Stimulated activated CD4-positive, alpha-beta T cell treated with anti-CD3 and anti-CD28 coated beads, Interleukin-15, amount 100 ng/mL, for 24 hours (primary cell): ENCODE data around the gene C4orf54.

ENCODE experiments used
- DNase-seq: peaks from one replicate; pipeline ENCODE4 v3.0.0-alpha.2; 2020

Gene C4orf54

GRCh38 chr4:99657798-99658197 lies at the start of gene C4orf54:
Gene C4orf54 (minus strand): TSS chr4:99657828. CDS start chr4:99654648, 3,180 bp downstream.
- no peak for DNase-seq

- DNase-seq, result no peak
These were observed 48.3 kb upstream of the C4orf54 start for GRCh38 chr4:99705891-99706290.

GRCh38 chr4:99696801-99697200 lies 39.2 kb upstream of the C4orf54 start:
- no peak for DNase-seq

GRCh38 chr4:99693140-99693539 lies 35.5 kb upstream of the C4orf54 start:
- no peak for DNase-seq

- no peak for DNase-seq
These were observed 33.4 kb upstream of the C4orf54 start for GRCh38 chr4:99690990-99691389.

- DNase-seq, result no peak
These were observed 32.8 kb upstream of the C4orf54 start for GRCh38 chr4:99690472-99690871.

- DNase-seq, result no peak
These were observed 29.5 kb upstream of the C4orf54 start for GRCh38 chr4:99687120-99687519.

GRCh38 chr4:99685234-99685633 lies 27.6 kb upstream of the C4orf54 start:
- DNase-seq, result no peak

GRCh38 chr4:99683895-99684294 lies 26.3 kb upstream of the C4orf54 start:
- no peak for DNase-seq

GRCh38 chr4:99679976-99680375 lies 22.3 kb upstream of the C4orf54 start:
- no peak for DNase-seq

- no peak for DNase-seq
These were observed 21.6 kb upstream of the C4orf54 start for GRCh38 chr4:99679204-99679603.

- DNase-seq, result no peak
These were observed 19.5 kb upstream of the C4orf54 start for GRCh38 chr4:99677161-99677560.

- DNase-seq, result no peak
These were observed 12.9 kb upstream of the C4orf54 start for GRCh38 chr4:99670409-99671073.

- no peak for DNase-seq
These were observed 11.5 kb upstream of the C4orf54 start for GRCh38 chr4:99669084-99669483.

- DNase-seq, result no peak
These were observed 10.8 kb upstream of the C4orf54 start for GRCh38 chr4:99668472-99668871.

GRCh38 chr4:99665983-99666382 lies 8.4 kb upstream of the C4orf54 start:
- DNase-seq, result no peak

GRCh38 chr4:99664716-99665115 lies 7.1 kb upstream of the C4orf54 start:
- no peak for DNase-seq

GRCh38 chr4:99661907-99662306 lies 4.3 kb upstream of the C4orf54 start:
- DNase-seq, result no peak

GRCh38 chr4:99658666-99659065 lies 1.0 kb upstream of the C4orf54 start:
- no peak for DNase-seq

GRCh38 chr4:99655308-99656081 lies 2.1 kb downstream of the C4orf54 start:
- DNase-seq, result no peak

- no peak for DNase-seq
These were observed 3.3 kb downstream of the C4orf54 start for GRCh38 chr4:99654361-99654761.

GRCh38 chr4:99653916-99654315 lies 3.7 kb downstream of the C4orf54 start:
- DNase-seq, result no peak

GRCh38 chr4:99652596-99653436 lies 4.8 kb downstream of the C4orf54 start:
- no peak for DNase-seq
